Peyer's patch (tissue), 4 donors: ENCODE results near the gene MEST.
"Not testable (repeated sequence)": the region's sequence is repeated elsewhere in the genome, so short reads cannot be mapped to it uniquely, and the experiment has no call there.

Experiments used
- CTCF ChIP-seq, 6 experiments: fragments of 450-650 bp in 4 of 6; fragments of 200-600 bp in 2 of 6; sonication (generic) in 1 of 6; IDR thresholded peaks; one replicate each; pipeline ENCODE4 v1.5.1; 2017 to 2019; ENCODE audit warnings: antibody characterized with exemption in 6 of 6, mild to moderate bottlenecking in 3 of 6, moderate library complexity in 1 of 6
- POLR2A ChIP-seq, 2 donors: fragments of 450-650 bp; IDR thresholded peaks; one replicate each; pipeline ENCODE4 v1.5.1; 2017; ENCODE audit warnings: antibody characterized with exemption in 2 of 2, mild to moderate bottlenecking in 2 of 2, moderate library complexity in 2 of 2

GRCh38 chr7:130451344-130451743 is 40.5 kb upstream of the MEST start:
- not testable (repeated sequence) for TF ChIP-seq CTCF, POLR2A (IDR thresholded peaks at IDR 0.05)
